Muscle layer of duodenum (tissue), 2 donors: Measurements from ENCODE around the gene PELI2.

Source experiments
- H3K27ac ChIP-seq: one replicate; pipeline ENCODE4 v1.7.0; 2013; ENCODE audit warnings: mild to moderate bottlenecking, low read length
- H3K27me3 ChIP-seq: one replicate; pipeline ENCODE4 v1.7.0; 2013; ENCODE audit warnings: low read depth, mild to moderate bottlenecking, control low read depth, low read length
- H3K36me3 ChIP-seq, 2 donors: one replicate each; pipeline ENCODE4 v1.7.0; 2013; ENCODE audit warnings: low read length in 2 of 2, control low read depth in 1 of 2, mild to moderate bottlenecking in 1 of 2; ENCODE audit not compliant: insufficient read depth in 2 of 2, control insufficient read depth in 1 of 2
- H3K4me1 ChIP-seq, 2 donors: one replicate each; pipeline ENCODE4 v1.7.0; 2013; ENCODE audit warnings: low read length in 2 of 2, mild to moderate bottlenecking in 2 of 2, control low read depth in 1 of 2, moderate library complexity in 1 of 2; ENCODE audit not compliant: insufficient read depth in 2 of 2, control insufficient read depth in 1 of 2
- H3K4me3 ChIP-seq, 2 donors: one replicate each; pipeline ENCODE4 v1.7.0; 2013; ENCODE audit warnings: low read length in 2 of 2, low read depth in 1 of 2, mild to moderate bottlenecking in 1 of 2
- H3K9me3 ChIP-seq, 2 donors: one replicate each; pipeline ENCODE4 v1.7.0; 2013; ENCODE audit warnings: low read length in 2 of 2, control low read depth in 1 of 2, mild to moderate bottlenecking in 1 of 2; ENCODE audit not compliant: control insufficient read depth in 1 of 2
- donor health status: healthy.

Gene PELI2

GRCh38 chr14:56145181-56145769, 27.1 kb downstream of the PELI2 start:
- Histone ChIP-seq H3K4me3 (no peak overlapping the region), H3K36me3 (no peaks in the 10 kb centered on the region), H3K9me3 (no peaks in the 10 kb centered on the region), H3K27me3 (no peaks in the 10 kb centered on the region), H3K4me1 (peaks cover 9 to 29% of the 10 kb centered on the region in 2 donors), H3K27ac (no peak overlapping the region)

GRCh38 chr14:56145965-56146364, 27.8 kb downstream of the PELI2 start:
- no peak overlapping the region for H3K27ac ChIP-seq
- no peaks in the 10 kb centered on the region for H3K9me3 ChIP-seq
- H3K4me3 ChIP-seq: no peak overlapping the region
- peaks cover 9 to 34% of the 10 kb centered on the region in 2 donors for H3K4me1 ChIP-seq
- H3K27me3 ChIP-seq: no peaks in the 10 kb centered on the region
- no peaks in the 10 kb centered on the region for H3K36me3 ChIP-seq

- H3K27ac ChIP-seq: no peak overlapping the region
- H3K9me3 ChIP-seq: no peaks in the 10 kb centered on the region
- no peaks in the 10 kb centered on the region for H3K27me3 ChIP-seq
- no peak overlapping the region for H3K4me3 ChIP-seq
- no peaks in the 10 kb centered on the region for H3K36me3 ChIP-seq
- peaks cover 9 to 34% of the 10 kb centered on the region in 2 donors for H3K4me1 ChIP-seq
Measured at GRCh38 chr14:56147449-56147848, 29.2 kb downstream of the PELI2 start.

- Histone ChIP-seq H3K9me3 (no peaks in the 10 kb centered on the region), H3K4me1 (peaks cover 9 to 40% of the 10 kb centered on the region in 2 donors), H3K27me3 (no peaks in the 10 kb centered on the region), H3K36me3 (no peaks in the 10 kb centered on the region), H3K27ac (no peak overlapping the region), H3K4me3 (no peak overlapping the region)
Measured at GRCh38 chr14:56147986-56148901, 30.0 kb downstream of the PELI2 start.

- Histone ChIP-seq H3K36me3 (no peaks in the 10 kb centered on the region), H3K4me1 (peaks cover 9 to 38% of the 10 kb centered on the region in 2 donors), H3K27ac (no peak overlapping the region), H3K27me3 (no peaks in the 10 kb centered on the region), H3K9me3 (no peaks in the 10 kb centered on the region), H3K4me3 (no peak overlapping the region)
Measured at GRCh38 chr14:56149151-56149550, 30.9 kb downstream of the PELI2 start.

GRCh38 chr14:56149995-56150394, 31.8 kb downstream of the PELI2 start:
- no peaks in the 10 kb centered on the region for H3K27me3 ChIP-seq
- no peak overlapping the region for H3K27ac ChIP-seq

GRCh38 chr14:56150645-56151345, 32.6 kb downstream of the PELI2 start:
- no peak overlapping the region for H3K27ac ChIP-seq
- H3K9me3 ChIP-seq: no peaks in the 10 kb centered on the region
- H3K4me1 ChIP-seq: peaks cover 9 to 36% of the 10 kb centered on the region in 2 donors
- no peaks in the 10 kb centered on the region for H3K27me3 ChIP-seq
- no peaks in the 10 kb centered on the region for H3K36me3 ChIP-seq
- no peak overlapping the region for H3K4me3 ChIP-seq

More at GRCh38 chr14:56149995-56150394, 31.8 kb downstream of the PELI2 start:
- Histone ChIP-seq H3K9me3 (no peaks in the 10 kb centered on the region), H3K4me1 (peaks cover 9 to 36% of the 10 kb centered on the region in 2 donors), H3K4me3 (no peak overlapping the region), H3K36me3 (no peaks in the 10 kb centered on the region)

- H3K9me3 ChIP-seq: no peaks in the 10 kb centered on the region
Measured at GRCh38 chr14:56152221-56152620, 34.0 kb downstream of the PELI2 start.

GRCh38 chr14:56153267-56153666, 35.1 kb downstream of the PELI2 start:
- Histone ChIP-seq H3K9me3 (no peaks in the 10 kb centered on the region), H3K4me1 (peaks cover 7 to 28% of the 10 kb centered on the region in 2 donors), H3K27ac (no peak overlapping the region), H3K4me3 (no peak overlapping the region), H3K36me3 (no peaks in the 10 kb centered on the region), H3K27me3 (no peaks in the 10 kb centered on the region)

More at GRCh38 chr14:56152221-56152620, 34.0 kb downstream of the PELI2 start:
- Histone ChIP-seq H3K4me1 (peaks cover 9 to 36% of the 10 kb centered on the region in 2 donors), H3K27ac (no peak overlapping the region), H3K36me3 (no peaks in the 10 kb centered on the region), H3K27me3 (no peaks in the 10 kb centered on the region), H3K4me3 (no peak overlapping the region)

GRCh38 chr14:56154321-56154720, 36.1 kb downstream of the PELI2 start:
- no peaks in the 10 kb centered on the region for H3K27me3 ChIP-seq
- peaks cover 0 to 20% of the 10 kb centered on the region in 2 donors for H3K4me1 ChIP-seq
- no peak overlapping the region for H3K27ac ChIP-seq
- H3K36me3 ChIP-seq: no peaks in the 10 kb centered on the region
- H3K4me3 ChIP-seq: no peak overlapping the region
- H3K9me3 ChIP-seq: no peaks in the 10 kb centered on the region

- Histone ChIP-seq H3K27ac (no peak overlapping the region), H3K4me3 (no peak overlapping the region), H3K4me1 (peaks cover 0 to 6% of the 10 kb centered on the region in 2 donors), H3K27me3 (no peaks in the 10 kb centered on the region), H3K9me3 (no peaks in the 10 kb centered on the region), H3K36me3 (no peaks in the 10 kb centered on the region)
Measured at GRCh38 chr14:56156096-56156495, 37.9 kb downstream of the PELI2 start.
